Erythroblast (primary cell): ENCODE results near the gene BPTF.

Source experiments
- GATA1 ChIP-seq: IDR thresholded peaks from 2 replicates; pipeline ENCODE4 v1.6.1; 2011; ENCODE audit warnings: low read depth, mild to moderate bottlenecking, control low read depth, low read length, moderate library complexity
- POLR2A ChIP-seq: IDR thresholded peaks from 2 replicates; pipeline ENCODE4 v1.6.1; 2011; ENCODE audit warnings: mild to moderate bottlenecking, low read length

DNA sequence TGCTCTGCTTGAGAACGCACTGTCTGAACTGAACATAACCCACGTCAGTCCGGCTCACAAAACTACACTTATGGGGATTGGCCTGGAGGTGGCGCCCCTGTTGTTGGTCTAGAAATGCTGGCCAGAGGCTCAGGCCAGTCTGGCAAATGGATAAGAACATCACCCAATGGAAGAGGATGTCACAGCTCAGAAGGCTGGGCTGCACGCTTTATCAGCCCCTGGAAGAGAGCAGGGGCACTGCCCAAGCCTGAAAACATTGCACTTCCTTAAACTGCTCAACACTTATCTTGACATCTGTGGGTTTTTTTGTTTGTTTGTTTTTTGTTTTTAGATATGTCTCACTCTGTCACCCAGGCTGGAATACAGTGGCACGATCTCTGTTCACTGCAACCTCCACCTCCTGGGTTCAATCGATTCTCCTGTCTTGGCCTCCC, 24.8 kb upstream of the BPTF start:
- TF ChIP-seq POLR2A: no peak
- peak; percentile 26 for TF ChIP-seq GATA1
